Measurements from ENCODE around the gene USP40. TPM values are rescaled to one million over a fixed set of nuclear protein-coding genes. Genes with fewer than 3 reads are reported as not detected.

The USP40 gene
- polyA plus RNA-seq, 3 donors = 45.9 to 64.2 (median 48.7) TPM

GRCh38 chr2:233565685-233566140, 869 bp downstream of the USP40 start:
- peak in 4 of 11 donors; percentile 2 to 49 (median 16) for DNase-seq (ENCODE audit: extremely low read depth in 1 of 11, low read depth in 9 of 11, low spot score in 4 of 11)

- DNase-seq (ENCODE audit: extremely low read depth in 1 of 11, low read depth in 9 of 11, low spot score in 4 of 11) = no peak
Observed at GRCh38 chr2:233563663-233564430, 2.7 kb downstream of the USP40 start.

- DNase-seq (ENCODE audit: extremely low read depth in 1 of 11, low read depth in 9 of 11, low spot score in 4 of 11) = no peak
Observed at GRCh38 chr2:233556881-233557736, 9.5 kb downstream of the USP40 start.

- DNase-seq (ENCODE audit: extremely low read depth in 1 of 11, low read depth in 9 of 11, low spot score in 4 of 11) = no peak
Observed at GRCh38 chr2:233553366-233553765, 13.2 kb downstream of the USP40 start.

- no peak for DNase-seq (ENCODE audit: extremely low read depth in 1 of 11, low read depth in 9 of 11, low spot score in 4 of 11)
Observed at GRCh38 chr2:233551491-233551890, 15.1 kb downstream of the USP40 start.

- no peak for DNase-seq (ENCODE audit: extremely low read depth in 1 of 11, low read depth in 9 of 11, low spot score in 4 of 11)
Observed at GRCh38 chr2:233546774-233547173, 19.8 kb downstream of the USP40 start.

- DNase-seq (ENCODE audit: extremely low read depth in 1 of 11, low read depth in 9 of 11, low spot score in 4 of 11) = no peak
Observed at GRCh38 chr2:233546101-233546500, 20.5 kb downstream of the USP40 start.

- peak in 10 of 11 donors; percentile 26 to 67 (median 48) for DNase-seq (ENCODE audit: extremely low read depth in 1 of 11, low read depth in 9 of 11, low spot score in 4 of 11)
Observed at GRCh38 chr2:233544200-233544610, 22.4 kb downstream of the USP40 start.

- no peak for DNase-seq (ENCODE audit: extremely low read depth in 1 of 11, low read depth in 9 of 11, low spot score in 4 of 11)
Observed at GRCh38 chr2:233542507-233542906, 24.1 kb downstream of the USP40 start.

- DNase-seq (ENCODE audit: extremely low read depth in 1 of 11, low read depth in 9 of 11, low spot score in 4 of 11) = no peak
Observed at GRCh38 chr2:233538741-233539140, 27.8 kb downstream of the USP40 start.

GRCh38 chr2:233535271-233535670, 31.3 kb downstream of the USP40 start:
- no peak for DNase-seq (ENCODE audit: extremely low read depth in 1 of 11, low read depth in 9 of 11, low spot score in 4 of 11)

GRCh38 chr2:233532971-233533370, 33.6 kb downstream of the USP40 start:
- DNase-seq (ENCODE audit: extremely low read depth in 1 of 11, low read depth in 9 of 11, low spot score in 4 of 11) = no peak

GRCh38 chr2:233531955-233532354, 34.6 kb downstream of the USP40 start:
- no peak for DNase-seq (ENCODE audit: extremely low read depth in 1 of 11, low read depth in 9 of 11, low spot score in 4 of 11)

GRCh38 chr2:233530381-233530780, 36.2 kb downstream of the USP40 start:
- no peak for DNase-seq (ENCODE audit: extremely low read depth in 1 of 11, low read depth in 9 of 11, low spot score in 4 of 11)

GRCh38 chr2:233528182-233528581, 38.4 kb downstream of the USP40 start:
- no peak for DNase-seq (ENCODE audit: extremely low read depth in 1 of 11, low read depth in 9 of 11, low spot score in 4 of 11)

GRCh38 chr2:233525791-233526190, 40.8 kb downstream of the USP40 start:
- DNase-seq (ENCODE audit: extremely low read depth in 1 of 11, low read depth in 9 of 11, low spot score in 4 of 11) = no peak

GRCh38 chr2:233519787-233520611, 46.6 kb downstream of the USP40 start:
- DNase-seq (ENCODE audit: extremely low read depth in 1 of 11, low read depth in 9 of 11, low spot score in 4 of 11) = no peak

- peak in 5 of 11 donors; percentile 2 to 14 (median 7) for DNase-seq (ENCODE audit: extremely low read depth in 1 of 11, low read depth in 9 of 11, low spot score in 4 of 11)
Observed at GRCh38 chr2:233513953-233514655, 52.5 kb downstream of the USP40 start.

Measured in renal cortex interstitium (tissue), 11 donors.